GM10248 (cell line): ENCODE data around the gene GTSE1.

Source experiments
- CTCF ChIA-PET: fragments of 300-600 bp; sonication (Branson Sonifier 250); formaldehyde crosslinking; extraction: SDS; loops from one replicate; lab custom pipeline; 2021; ENCODE audit warnings: antibody characterized with exemption; lab: Yijun Ruan, JAX
- POLR2A ChIA-PET: fragments of 350-650 bp; sonication (Branson Sonifier 250); formaldehyde crosslinking; extraction: SDS; loops from one replicate; lab custom pipeline; 2020; ENCODE audit warnings: antibody characterized with exemption; lab: Yijun Ruan, JAX
- DNase-seq: peaks from one replicate; pipeline ENCODE4 v3.0.0; 2012; ENCODE audit errors: extremely low spot score
- CTCF ChIP-seq: IDR thresholded peaks from 2 replicates; pipeline ENCODE4 v1.5.1; 2012; ENCODE audit warnings: mild to moderate bottlenecking, low read depth; ENCODE audit errors: extremely low read depth, missing control alignments, control extremely low read depth

Gene GTSE1

DNA sequence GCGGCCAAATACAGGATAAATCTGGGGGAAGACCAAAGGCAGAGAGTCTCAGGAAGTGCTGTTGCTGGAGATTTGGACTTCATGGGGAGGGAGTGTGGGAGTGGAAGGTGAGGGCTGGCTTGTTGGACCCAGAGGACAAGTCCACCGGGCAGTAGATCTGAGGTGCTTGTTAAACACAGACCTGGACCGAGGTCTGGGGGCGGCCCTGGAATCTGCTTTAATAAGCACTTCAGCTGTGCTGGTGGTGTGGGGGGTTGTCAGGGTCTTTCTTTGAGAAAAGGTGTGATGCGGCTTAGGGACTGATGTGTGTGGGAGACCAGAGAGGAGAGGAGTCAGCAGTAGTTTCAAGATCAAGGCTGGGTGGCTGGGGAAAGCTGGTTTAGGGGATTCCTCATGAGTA, 43.3 kb downstream of the GTSE1 start:
- ChIA-PET POLR2A (interaction anchor here (0.6 kb wide), 1 partner anchor 13 kb away, joined by 3 read pairs; no protein-coding TSS in a partner anchor), CTCF (interaction anchor here (1.0 to 1.3 kb wide), 2 partner anchors 16 to 334 kb away, joined by 4 to 5 read pairs; no protein-coding TSS in a partner anchor)
- DNase-seq = no peak
- TF ChIP-seq CTCF = no peak

- no peak for DNase-seq
- ChIA-PET POLR2A (no interaction called here), CTCF (interaction anchor here (1.0 to 1.3 kb wide), 3 partner anchors 15 to 334 kb away, joined by 4 to 5 read pairs (median 5); no protein-coding TSS in a partner anchor)
- no peak for TF ChIP-seq CTCF
These were observed 44.0 kb downstream of the GTSE1 start for GRCh38 chr22:46340676-46341075.

DNA sequence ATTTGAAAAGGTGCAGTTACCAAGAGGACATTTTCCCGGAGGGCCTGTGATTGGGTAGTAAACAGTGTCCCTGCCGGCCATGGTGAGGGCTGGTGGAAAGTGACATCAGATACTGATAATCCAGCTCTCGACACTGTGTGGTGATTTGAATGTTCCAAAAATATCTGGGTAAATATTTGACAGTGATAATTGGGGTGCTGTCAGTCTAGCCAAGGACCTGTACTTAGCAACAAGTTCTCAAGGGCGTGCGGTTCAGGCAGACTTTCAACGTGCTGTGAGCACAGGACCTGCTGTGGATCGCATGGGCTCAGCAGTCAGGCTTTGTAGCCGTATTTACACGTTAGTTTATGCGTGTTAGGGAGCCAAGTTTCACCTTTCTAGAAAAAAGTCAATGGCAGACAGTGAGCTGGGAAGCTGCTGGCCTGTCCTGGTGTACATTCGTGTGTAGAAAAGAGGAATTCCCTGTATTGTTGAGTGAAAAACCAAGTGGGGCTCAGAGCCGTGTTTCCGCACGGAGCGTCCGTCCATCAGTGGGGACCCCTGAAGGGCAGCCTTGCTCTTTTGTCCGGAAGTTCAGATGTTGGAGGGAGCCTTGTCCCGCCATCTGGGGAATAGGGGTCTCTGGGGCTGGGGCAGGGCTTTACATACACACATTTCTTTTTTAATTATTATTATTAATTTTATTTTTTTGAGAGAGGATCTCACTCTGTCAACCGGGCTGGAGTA, 50.2 kb downstream of the GTSE1 start:
- POLR2A ChIA-PET = no interaction called here
- no peak for TF ChIP-seq CTCF
- no peak for DNase-seq
- CTCF ChIA-PET = interaction anchor here (1.0 kb wide), 1 partner anchor 21 kb away, joined by 3 read pairs; no protein-coding TSS in a partner anchor

DNA sequence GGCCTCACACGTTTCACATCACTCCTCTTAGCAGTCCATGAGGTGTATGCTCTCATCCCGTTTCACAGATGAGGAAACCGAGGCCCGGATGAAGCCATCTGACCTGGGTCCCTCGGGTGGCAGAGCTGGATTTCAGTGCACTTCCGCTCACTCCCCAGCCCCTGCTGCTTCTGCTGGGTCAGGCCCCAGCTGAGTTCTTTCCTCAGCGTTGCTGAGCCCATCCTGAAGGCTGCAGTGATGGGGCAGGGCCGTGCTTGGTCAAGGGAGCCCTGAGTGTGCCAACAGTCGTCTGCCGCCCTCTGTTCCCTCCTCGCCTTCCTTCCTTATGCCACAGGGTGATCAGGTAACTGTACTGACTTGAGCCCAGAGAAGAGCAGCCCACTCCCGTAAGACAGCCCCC, 51.0 kb downstream of the GTSE1 start:
- ChIA-PET POLR2A (no interaction called here), CTCF (interaction anchor here (1.0 kb wide), 1 partner anchor 20 kb away, joined by 3 read pairs; no protein-coding TSS in a partner anchor)

DNA sequence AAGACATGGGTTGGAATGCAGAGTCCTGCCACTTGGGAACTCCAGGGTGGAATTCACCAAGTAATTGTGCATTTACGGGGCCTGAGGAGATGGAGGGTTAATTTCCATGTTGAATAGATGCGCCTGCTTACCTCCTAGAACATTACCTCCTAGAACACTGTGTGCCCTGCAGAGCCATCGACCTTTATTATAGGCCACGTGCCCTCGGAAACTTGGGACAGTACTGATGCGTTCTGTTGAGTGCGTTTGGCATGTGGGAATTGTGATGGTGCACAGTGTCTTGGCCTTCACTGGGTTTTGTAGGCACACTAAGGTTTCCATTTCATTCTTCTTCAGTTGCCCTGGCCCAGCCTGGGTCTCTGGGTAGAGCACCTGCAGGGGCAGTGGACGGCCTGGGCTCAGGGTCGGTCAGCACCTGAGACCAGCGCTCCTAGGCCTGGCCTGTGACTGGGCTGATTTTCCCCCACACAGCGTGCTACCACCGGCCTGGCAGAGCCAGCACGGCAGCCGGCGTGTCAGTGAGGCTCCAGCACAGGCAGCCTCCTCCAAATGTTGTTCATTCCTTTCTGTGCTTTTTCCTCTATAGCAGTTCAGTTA, 51.5 kb downstream of the GTSE1 start:
- no peak for TF ChIP-seq CTCF
- no peak for DNase-seq
- CTCF ChIA-PET = no interaction called here
- POLR2A ChIA-PET = no interaction called here

More for the DNA sequence above, 51.0 kb downstream of the GTSE1 start:
- no peak for TF ChIP-seq CTCF
- no peak for DNase-seq

DNA sequence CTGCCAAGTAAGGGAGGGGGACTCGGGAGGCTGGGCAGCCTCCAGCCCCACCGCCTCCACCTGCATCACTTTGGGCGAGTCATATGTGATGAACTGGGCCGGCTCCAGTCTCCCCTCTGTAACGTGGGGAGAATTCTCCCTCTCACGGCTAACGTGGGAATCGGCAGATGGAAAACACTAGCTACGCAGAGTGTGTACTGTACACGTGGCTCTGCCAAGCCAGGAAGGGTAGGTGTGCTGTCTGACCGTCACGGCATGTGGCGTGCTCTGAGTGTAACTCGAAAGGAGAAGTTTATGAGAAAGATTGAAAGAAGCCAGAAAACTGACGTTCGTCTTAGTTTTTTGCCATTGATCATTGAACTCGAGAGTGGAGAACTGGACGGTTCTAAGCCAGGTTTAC, 52.6 kb downstream of the GTSE1 start:
- ChIA-PET CTCF (interaction anchor here (1.0 kb wide), 1 partner anchor 10 kb away, joined by 3 read pairs; no protein-coding TSS in a partner anchor), POLR2A (no interaction called here)

More for the DNA sequence above, 52.6 kb downstream of the GTSE1 start:
- TF ChIP-seq CTCF = no peak
- DNase-seq = peak; percentile 58
